Esophagus muscularis mucosa (tissue), 3 donors: ENCODE data around the gene OPN1SW.

Source experiments
- CTCF ChIP-seq, 3 experiments: fragments of 200-600 bp in 2 of 3; fragments of 450-650 bp in 1 of 3; sonication (generic) in 2 of 3; IDR thresholded peaks; one replicate each; pipeline ENCODE4 v1.5.1; 2017 to 2019; ENCODE audit warnings: antibody characterized with exemption in 3 of 3, mild to moderate bottlenecking in 2 of 3, moderate library complexity in 1 of 3
- POLR2A ChIP-seq: fragments of 450-650 bp; IDR thresholded peaks from one replicate; pipeline ENCODE4 v1.6.1; 2017; ENCODE audit warnings: antibody characterized with exemption, moderate library complexity, mild to moderate bottlenecking, low read depth
- POLR2AphosphoS5 ChIP-seq, 2 donors: sonication (generic); formaldehyde crosslinking; IDR thresholded peaks; one replicate each; pipeline ENCODE4 v1.6.1; 2017; ENCODE audit warnings: antibody characterized with exemption in 2 of 2

- no peak for TF ChIP-seq POLR2A
- TF ChIP-seq CTCF (IDR thresholded peaks at IDR 0.05): no peak
- peak in 1 of 2 donors; percentile 7 for TF ChIP-seq POLR2AphosphoS5 (IDR thresholded peaks at IDR 0.05)
Measured at GRCh38 chr7:128767475-128768110, 8.0 kb downstream of the OPN1SW start.
